Astrocyte (in vitro differentiated cells and primary cell): ENCODE results near the gene GPC3. TPM values are rescaled to one million over a fixed set of nuclear protein-coding genes. Genes with fewer than 3 reads are reported as not detected.
A peak's percentile ranks its signal among the peaks of the same experiment; 100 is the strongest.

Experiments used
- DNase-seq: peaks from one replicate; pipeline ENCODE4 v3.0.0-alpha.2; 2010; ENCODE audit warnings: low read depth
- FAIRE-seq: peaks from 2 replicates; lab custom pipeline; 2011; peaks lifted over from hg19 to GRCh38; lab: Jason Lieb, UNC
- H2AFZ ChIP-seq: 2 replicates; pipeline ENCODE4 v1.6.0; 2012; ENCODE audit warnings: low read depth, low read length, inconsistent platforms
- H3K27ac ChIP-seq: 2 replicates; pipeline ENCODE4 v1.5.1; 2011; ENCODE audit warnings: low read depth, low read length, inconsistent platforms
- H3K27me3 ChIP-seq: 2 replicates; pipeline ENCODE4 v1.6.0; 2011; ENCODE audit warnings: low read length, inconsistent platforms; ENCODE audit not compliant: insufficient read depth
- H3K36me3 ChIP-seq: 2 replicates; pipeline ENCODE4 v1.5.1; 2011; ENCODE audit warnings: low read length, inconsistent platforms; ENCODE audit not compliant: insufficient read depth
- H3K4me1 ChIP-seq: 2 replicates; pipeline ENCODE4 v1.5.1; 2011; ENCODE audit warnings: low read length, inconsistent platforms; ENCODE audit not compliant: insufficient read depth
- H3K4me2 ChIP-seq: 2 replicates; pipeline ENCODE4 v1.6.0; 2012; ENCODE audit warnings: low read length, inconsistent platforms
- H3K4me3 ChIP-seq: 2 replicates; pipeline ENCODE4 v1.5.1; 2011; ENCODE audit warnings: low read depth, mild to moderate bottlenecking, low read length, inconsistent platforms; ENCODE audit not compliant: insufficient read depth
- H3K79me2 ChIP-seq: 2 replicates; pipeline ENCODE4 v1.6.0; 2012; ENCODE audit warnings: mild to moderate bottlenecking, low read length, inconsistent platforms; ENCODE audit not compliant: insufficient read depth
- H3K9ac ChIP-seq: 2 replicates; pipeline ENCODE4 v1.6.0; 2012; ENCODE audit warnings: mild to moderate bottlenecking, low read length, inconsistent platforms
- H3K9me3 ChIP-seq: 2 replicates; pipeline ENCODE4 v1.5.1; 2012; ENCODE audit warnings: low read depth, mild to moderate bottlenecking, low read length, inconsistent platforms; ENCODE audit not compliant: insufficient read depth
- H4K20me1 ChIP-seq: 2 replicates; pipeline ENCODE4 v1.6.0; 2012; ENCODE audit warnings: low read length, inconsistent platforms; ENCODE audit not compliant: insufficient read depth
- H3K27ac Mint-ChIP-seq: one replicate; pipeline ENCODE4 v1.8.0; 2021; ENCODE audit warnings: mild to moderate bottlenecking, mixed read lengths; ENCODE audit not compliant: unreplicated experiment
- H3K27me3 Mint-ChIP-seq: one replicate; pipeline ENCODE4 v1.8.0; 2021; ENCODE audit warnings: low read depth, mixed read lengths; ENCODE audit not compliant: unreplicated experiment
- H3K36me3 Mint-ChIP-seq: one replicate; pipeline ENCODE4 v1.8.0; 2021; ENCODE audit warnings: low read depth, mixed read lengths; ENCODE audit not compliant: unreplicated experiment
- H3K4me1 Mint-ChIP-seq: one replicate; pipeline ENCODE4 v1.8.0; 2021; ENCODE audit warnings: low read depth, mixed read lengths; ENCODE audit not compliant: unreplicated experiment
- H3K4me3 Mint-ChIP-seq: one replicate; pipeline ENCODE4 v1.8.0; 2021; ENCODE audit warnings: mild to moderate bottlenecking, moderate library complexity, mixed read lengths; ENCODE audit not compliant: unreplicated experiment
- H3K9me3 Mint-ChIP-seq: one replicate; pipeline ENCODE4 v1.8.0; 2021; ENCODE audit warnings: mild to moderate bottlenecking, mixed read lengths; ENCODE audit not compliant: unreplicated experiment
- EZH2 ChIP-seq: IDR thresholded peaks from 2 replicates; pipeline ENCODE4 v1.6.1; 2012; ENCODE audit warnings: mild to moderate bottlenecking, low read length, inconsistent platforms; ENCODE audit not compliant: insufficient read depth
- total RNA-seq: library from RNA; stranded (reverse); gene quantifications from 2 replicates; pipeline ENCODE4 v1.2.1, GENCODE V29; 2021
- TF ChIP-seq, protein P1 (sequence below): IDR thresholded peaks from 2 replicates; pipeline ENCODE4 v1.5.1; 2011; ENCODE audit warnings: low read depth, mild to moderate bottlenecking, inconsistent platforms, low read length, moderate library complexity; ENCODE audit not compliant: insufficient read depth

GPC3 gene
- total RNA-seq, 1 donor from 2014 or later: 8.2 TPM

DNA sequence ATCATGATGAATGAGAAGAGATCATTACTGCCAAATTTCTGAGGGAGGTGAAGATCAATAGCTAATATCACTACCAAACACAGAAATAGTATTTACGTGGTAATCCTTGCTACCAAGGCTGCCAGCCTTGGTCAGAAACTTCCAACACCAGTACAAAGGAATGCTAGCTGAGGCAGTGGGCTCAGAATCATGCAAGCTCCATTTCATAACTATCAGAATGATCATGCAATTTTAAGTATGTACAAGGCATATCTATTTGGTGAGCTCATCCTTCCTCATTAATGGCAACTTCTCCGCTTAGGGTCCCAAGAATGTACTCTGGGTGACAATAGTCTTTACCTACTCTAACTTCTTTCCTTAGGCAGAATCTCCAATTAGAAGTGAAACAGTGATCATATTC, 135.0 kb downstream of the GPC3 start:
- no peaks in the 10 kb centered on the region for H3K9me3 Mint-ChIP-seq
- H4K20me1 ChIP-seq: no peaks in the 10 kb centered on the region
- no peak overlapping the region for H3K27ac ChIP-seq
- no peak overlapping the region for H3K4me3 ChIP-seq
- H3K36me3 ChIP-seq: no peaks in the 10 kb centered on the region
- no peak overlapping the region for H2AFZ ChIP-seq
- no peak for FAIRE-seq
- H3K79me2 ChIP-seq: no peaks in the 10 kb centered on the region
- no peak overlapping the region for H3K9ac ChIP-seq
- TF ChIP-seq, protein P1, sequence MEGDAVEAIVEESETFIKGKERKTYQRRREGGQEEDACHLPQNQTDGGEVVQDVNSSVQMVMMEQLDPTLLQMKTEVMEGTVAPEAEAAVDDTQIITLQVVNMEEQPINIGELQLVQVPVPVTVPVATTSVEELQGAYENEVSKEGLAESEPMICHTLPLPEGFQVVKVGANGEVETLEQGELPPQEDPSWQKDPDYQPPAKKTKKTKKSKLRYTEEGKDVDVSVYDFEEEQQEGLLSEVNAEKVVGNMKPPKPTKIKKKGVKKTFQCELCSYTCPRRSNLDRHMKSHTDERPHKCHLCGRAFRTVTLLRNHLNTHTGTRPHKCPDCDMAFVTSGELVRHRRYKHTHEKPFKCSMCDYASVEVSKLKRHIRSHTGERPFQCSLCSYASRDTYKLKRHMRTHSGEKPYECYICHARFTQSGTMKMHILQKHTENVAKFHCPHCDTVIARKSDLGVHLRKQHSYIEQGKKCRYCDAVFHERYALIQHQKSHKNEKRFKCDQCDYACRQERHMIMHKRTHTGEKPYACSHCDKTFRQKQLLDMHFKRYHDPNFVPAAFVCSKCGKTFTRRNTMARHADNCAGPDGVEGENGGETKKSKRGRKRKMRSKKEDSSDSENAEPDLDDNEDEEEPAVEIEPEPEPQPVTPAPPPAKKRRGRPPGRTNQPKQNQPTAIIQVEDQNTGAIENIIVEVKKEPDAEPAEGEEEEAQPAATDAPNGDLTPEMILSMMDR: no peak
- TF ChIP-seq EZH2: no peak
- no peak overlapping the region for H3K27ac Mint-ChIP-seq
- no peaks in the 10 kb centered on the region for H3K9me3 ChIP-seq
- H3K4me1 Mint-ChIP-seq: peaks cover 8% of the 10 kb centered on the region
- DNase-seq: no peak
- no peaks in the 10 kb centered on the region for H3K27me3 Mint-ChIP-seq
- H3K27me3 ChIP-seq: no peaks in the 10 kb centered on the region
- no peak overlapping the region for H3K4me2 ChIP-seq
- H3K36me3 Mint-ChIP-seq: no peaks in the 10 kb centered on the region
- no peak overlapping the region for H3K4me3 Mint-ChIP-seq
- H3K4me1 ChIP-seq: no peaks in the 10 kb centered on the region

DNA sequence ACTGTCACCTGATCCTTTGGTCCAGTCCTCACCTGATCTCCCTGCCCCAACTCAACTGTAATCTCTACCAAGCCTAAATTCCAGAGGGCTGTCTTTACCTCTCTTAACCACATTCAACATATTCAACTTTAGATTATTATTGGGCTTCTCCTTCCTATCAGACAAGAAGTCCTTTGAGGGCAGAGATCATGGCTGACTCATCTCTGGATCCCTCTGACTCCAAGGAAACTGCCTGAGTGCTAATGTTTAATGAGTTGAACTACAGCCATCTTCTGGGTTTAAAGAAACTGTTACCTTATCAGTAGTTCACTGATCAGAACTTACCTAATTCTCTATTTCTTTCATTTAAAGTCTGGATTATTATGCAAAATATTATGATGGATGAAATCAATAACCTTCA, 135.7 kb downstream of the GPC3 start:
- no peak for DNase-seq
- Mint-ChIP-seq H3K4me3 (no peak overlapping the region), H3K27ac (no peak overlapping the region), H3K4me1 (peaks cover 8% of the 10 kb centered on the region), H3K27me3 (no peaks in the 10 kb centered on the region), H3K9me3 (no peaks in the 10 kb centered on the region), H3K36me3 (no peaks in the 10 kb centered on the region)
- H4K20me1 ChIP-seq: no peaks in the 10 kb centered on the region
- no peak overlapping the region for H3K4me3 ChIP-seq
- no peak overlapping the region for H3K4me2 ChIP-seq
- H3K9ac ChIP-seq: no peak overlapping the region
- H3K79me2 ChIP-seq: no peaks in the 10 kb centered on the region
- FAIRE-seq: no peak
- H3K4me1 ChIP-seq: no peaks in the 10 kb centered on the region
- H3K27me3 ChIP-seq: no peaks in the 10 kb centered on the region
- no peaks in the 10 kb centered on the region for H3K9me3 ChIP-seq
- no peaks in the 10 kb centered on the region for H3K36me3 ChIP-seq
- no peak overlapping the region for H2AFZ ChIP-seq
- TF ChIP-seq EZH2: no peak
- TF ChIP-seq, protein P1: no peak
- no peak overlapping the region for H3K27ac ChIP-seq

DNA sequence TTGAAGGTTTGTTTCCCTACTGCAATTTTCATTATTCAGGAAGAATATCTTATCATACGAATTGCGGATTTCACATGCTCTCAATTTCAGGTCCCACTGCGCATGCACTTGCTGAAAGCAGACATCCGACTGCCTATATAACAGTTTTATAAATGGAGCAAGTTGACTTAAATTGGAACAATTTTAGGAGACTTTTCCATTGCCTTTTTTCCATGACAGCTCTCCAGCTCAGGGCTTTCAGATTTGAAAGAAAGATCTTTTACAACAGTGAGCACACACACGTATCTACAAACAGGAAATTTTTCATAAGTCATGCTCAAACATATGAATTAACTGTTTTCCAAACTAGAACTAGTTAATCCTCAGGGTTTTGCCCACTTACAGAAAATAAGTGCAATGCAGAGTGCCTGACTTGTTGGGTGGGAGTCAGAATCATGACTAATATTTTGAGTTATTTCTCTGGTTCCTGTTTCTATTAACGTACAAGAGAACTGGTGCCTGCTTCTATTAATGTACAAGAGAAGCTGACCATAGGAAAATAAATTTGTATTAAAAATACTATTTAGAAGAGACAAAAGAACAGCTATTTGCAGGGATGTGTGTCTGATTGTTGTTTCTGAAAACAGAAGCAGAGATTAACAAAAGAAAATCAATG, 137.9 kb downstream of the GPC3 start:
- no peaks in the 10 kb centered on the region for H3K36me3 Mint-ChIP-seq
- no peak overlapping the region for H3K4me3 Mint-ChIP-seq
- Histone ChIP-seq H3K27me3 (no peaks in the 10 kb centered on the region), H3K4me3 (no peak overlapping the region), H3K79me2 (no peaks in the 10 kb centered on the region), H4K20me1 (no peaks in the 10 kb centered on the region), H3K4me2 (no peak overlapping the region), H2AFZ (no peak overlapping the region), H3K36me3 (no peaks in the 10 kb centered on the region), H3K9me3 (no peaks in the 10 kb centered on the region), H3K27ac (no peak overlapping the region), H3K9ac (no peak overlapping the region), H3K4me1 (no peaks in the 10 kb centered on the region)
- H3K4me1 Mint-ChIP-seq: peaks cover 8% of the 10 kb centered on the region
- DNase-seq: no peak
- H3K27ac Mint-ChIP-seq: no peak overlapping the region
- H3K9me3 Mint-ChIP-seq: no peaks in the 10 kb centered on the region
- FAIRE-seq: peak; percentile 79
- H3K27me3 Mint-ChIP-seq: no peaks in the 10 kb centered on the region
- TF ChIP-seq, protein P1: no peak
- TF ChIP-seq EZH2: no peak
